Fibroblast of the aortic adventitia (primary cell): ENCODE measurements around the gene SSMEM1. TPM values are rescaled to one million over a fixed set of nuclear protein-coding genes. Genes with fewer than 3 reads are reported as not detected.

ENCODE experiments used
- DNase-seq: peaks from one replicate; pipeline ENCODE4 v3.0.0-alpha.2; 2010; ENCODE audit warnings: low read depth
- H3K4me3 ChIP-seq: 2 replicates; pipeline ENCODE4 v1.5.1; 2011; ENCODE audit warnings: low read depth, mild to moderate bottlenecking, control low read depth, low read length, moderate library complexity
- CTCF ChIP-seq: IDR thresholded peaks from 2 replicates; pipeline ENCODE4 v1.5.1; 2011; ENCODE audit warnings: mild to moderate bottlenecking, low read length, control low read depth, inconsistent platforms; ENCODE audit not compliant: insufficient read depth
- total RNA-seq: library from RNA; depleted of rRNA; stranded (reverse); fragments of >200 nt; gene quantifications from 2 replicates; pipeline ENCODE4 v1.2.3, GENCODE V29; 2012; ENCODE audit warnings: low replicate concordance

SSMEM1 gene
- total RNA-seq, 1 donor = not detected

- no peak for DNase-seq
- no peak overlapping the region for H3K4me3 ChIP-seq
- TF ChIP-seq CTCF = no peak
These were observed 55.5 kb downstream of the SSMEM1 start for GRCh38 chr7:130263130-130263529.

Other genes starting within 250 kb of the SSMEM1 start
- gene ZC3HC1, start 156.5 kb upstream of the SSMEM1 start, total RNA-seq = 11.3 and 13.6 TPM in 2 replicates
- 27.2 and 45.5 TPM in 2 replicates for gene KLHDC10, start 137.3 kb upstream of the SSMEM1 start, total RNA-seq
- 5.2 and 33.4 TPM in 2 replicates for gene TMEM209, start 2.5 kb upstream of the SSMEM1 start, total RNA-seq
- gene CPA2, start 59.0 kb downstream of the SSMEM1 start, total RNA-seq = not detected in 2 replicates
- gene CPA4, start 85.3 kb downstream of the SSMEM1 start, total RNA-seq = 7.7 and 29.6 TPM in 2 replicates
- 0.09 TPM in 1 of 2 replicates, not detected in the other for gene CPA5, start 137.0 kb downstream of the SSMEM1 start, total RNA-seq
- gene CPA1, start 172.6 kb downstream of the SSMEM1 start, total RNA-seq = 0.45 and 0.90 TPM in 2 replicates
- gene CEP41, start 233.2 kb downstream of the SSMEM1 start, total RNA-seq = 16.1 and 21.6 TPM in 2 replicates